Vagina (tissue), 2 donors: ENCODE measurements around the gene LYZ.

ENCODE experiments used
- POLR2A ChIP-seq, 2 donors: fragments of 450-650 bp; IDR thresholded peaks; one replicate each; pipeline ENCODE4 v1.6.1; 2017; ENCODE audit warnings: antibody characterized with exemption in 2 of 2, mild to moderate bottlenecking in 2 of 2, moderate library complexity in 2 of 2
- POLR2AphosphoS5 ChIP-seq, 2 donors: sonication (generic); formaldehyde crosslinking; IDR thresholded peaks; one replicate each; pipeline ENCODE4 v1.9.0; 2017; ENCODE audit warnings: antibody characterized with exemption in 2 of 2, mild to moderate bottlenecking in 2 of 2, low read depth in 1 of 2; ENCODE audit not compliant: insufficient read depth in 1 of 2

DNA sequence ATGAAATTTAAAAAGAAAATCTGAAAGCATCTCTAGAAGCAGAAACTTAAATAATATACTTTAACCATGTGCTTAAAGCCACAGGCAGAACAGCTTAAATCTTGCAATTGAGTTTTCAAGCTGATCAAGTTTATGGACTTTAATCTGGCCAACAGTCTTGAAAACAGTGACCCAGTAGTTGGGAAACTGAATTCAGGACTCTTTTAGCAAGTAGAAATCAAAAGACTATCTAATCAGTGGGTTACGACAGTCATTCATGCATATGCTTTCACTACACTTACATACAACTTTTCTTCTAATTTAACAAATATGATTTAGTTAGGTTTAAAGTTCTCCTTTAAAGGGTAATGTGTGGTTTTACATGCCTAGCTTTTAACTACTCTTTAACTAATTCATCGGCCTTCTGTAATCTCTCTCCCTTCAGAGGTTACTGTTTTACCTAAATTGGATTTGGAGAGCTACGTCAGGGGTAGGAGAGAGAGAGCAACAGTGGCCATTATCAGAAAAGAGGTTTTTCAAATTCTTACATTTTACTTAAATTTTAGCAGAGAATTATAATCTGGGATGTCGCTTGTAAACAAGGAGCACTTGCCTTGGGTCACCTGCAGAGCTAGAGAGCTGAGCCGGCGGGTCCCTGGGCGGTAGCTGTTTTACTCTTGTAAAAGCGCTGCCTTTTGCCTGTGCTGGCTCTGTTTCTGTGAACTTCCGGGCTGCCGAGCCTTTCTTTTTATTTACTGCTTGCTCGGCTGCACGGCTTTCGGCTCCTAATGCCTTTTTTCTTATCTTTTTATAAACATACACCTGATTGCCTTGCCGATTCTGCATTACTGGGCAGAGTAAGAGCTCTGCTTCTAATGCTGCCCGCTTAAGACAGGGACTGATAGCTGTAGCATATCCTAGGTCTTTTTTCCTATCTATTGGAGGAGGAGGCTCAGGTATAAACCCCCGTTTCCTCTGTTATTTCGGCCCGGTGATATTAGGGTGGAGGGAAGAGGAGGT is 17.4 kb upstream of the LYZ start:
- TF ChIP-seq POLR2AphosphoS5 (IDR thresholded peaks at IDR 0.05; ENCODE audit: insufficient read depth in 1 of 2, low read depth in 1 of 2) (no peak), POLR2A (IDR thresholded peaks at IDR 0.05) (no peak)
